DMS 273 (cell line): ENCODE data around the gene AVPR2.

ENCODE experiments used
- DNase-seq: peaks from one replicate; lab custom pipeline; 2025; ENCODE audit not compliant: unreplicated experiment; lab: John Stamatoyannopoulos, UW

The AVPR2 gene

DNA sequence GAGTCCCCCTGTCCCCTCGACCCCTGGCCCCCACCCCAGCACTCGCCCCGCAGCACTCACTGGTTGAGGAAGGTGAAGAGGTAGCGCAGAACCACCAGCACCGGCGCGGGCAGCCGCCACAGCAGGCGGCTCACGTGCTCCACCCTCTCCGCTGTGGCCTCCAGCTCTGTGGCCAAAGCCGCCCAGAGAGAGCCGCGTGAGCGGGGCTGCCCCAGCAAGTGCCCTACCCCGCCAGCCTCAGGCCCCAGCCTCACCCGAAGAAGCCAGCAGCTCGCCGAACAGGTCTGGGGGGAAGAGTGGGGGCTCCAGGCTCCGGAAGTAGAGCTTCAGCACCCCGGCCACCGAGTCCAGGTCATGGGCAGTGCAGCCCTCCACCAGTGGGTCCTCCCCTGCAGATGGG, 6.0 kb downstream of the AVPR2 start:
- DNase-seq, result no peak

GRCh38 chrX:153911798-153912197, 7.3 kb downstream of the AVPR2 start:
- no peak for DNase-seq

- DNase-seq, result no peak
Measured at GRCh38 chrX:153913211-153913610, 8.7 kb downstream of the AVPR2 start.

DNA sequence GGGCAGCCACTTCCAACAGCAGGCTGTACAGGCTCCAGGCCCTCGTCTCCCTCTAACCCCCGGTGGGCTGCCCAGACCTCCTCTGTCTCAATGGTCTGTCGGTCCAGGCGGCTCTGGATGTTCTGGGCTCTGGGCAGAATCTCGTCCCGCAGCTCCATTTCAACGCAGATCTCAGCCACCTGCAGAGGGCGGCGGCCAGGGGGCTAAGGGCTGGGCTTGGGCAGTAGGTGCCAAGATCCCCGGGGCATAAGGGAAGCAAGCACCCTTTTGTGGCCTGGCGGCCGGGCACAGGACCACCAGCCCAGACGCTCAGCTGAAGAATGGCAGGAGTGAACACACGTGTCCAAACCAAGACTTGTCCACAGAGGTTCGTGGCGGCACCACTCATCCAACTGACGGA, 9.2 kb downstream of the AVPR2 start:
- DNase-seq, result no peak

GRCh38 chrX:153917869-153918268, 13.4 kb downstream of the AVPR2 start:
- no peak for DNase-seq

DNA sequence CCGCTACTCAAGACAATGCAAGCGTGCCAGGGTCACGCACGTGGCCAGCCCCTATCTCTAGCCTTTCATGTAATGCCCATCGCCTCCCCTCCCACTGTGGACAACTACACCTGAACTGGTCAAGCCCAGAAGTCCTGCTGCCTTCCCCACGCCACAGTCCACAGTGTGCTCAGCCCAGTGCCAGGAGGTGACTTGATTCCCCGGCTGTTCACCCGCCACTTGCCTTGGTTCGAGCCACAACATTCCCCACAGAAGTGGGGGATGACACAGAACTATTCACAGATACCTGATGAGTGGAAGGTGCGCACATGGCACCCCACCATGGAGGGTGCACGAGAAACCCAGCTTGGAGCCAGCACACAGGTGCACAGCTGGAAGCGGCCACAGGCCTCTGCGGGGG, 14.8 kb downstream of the AVPR2 start:
- DNase-seq, result no peak

- DNase-seq, result no peak
Measured at GRCh38 chrX:153920546-153920945, 16.1 kb downstream of the AVPR2 start.

- no peak for DNase-seq
Measured at GRCh38 chrX:153921070-153921469, 16.6 kb downstream of the AVPR2 start.

DNA sequence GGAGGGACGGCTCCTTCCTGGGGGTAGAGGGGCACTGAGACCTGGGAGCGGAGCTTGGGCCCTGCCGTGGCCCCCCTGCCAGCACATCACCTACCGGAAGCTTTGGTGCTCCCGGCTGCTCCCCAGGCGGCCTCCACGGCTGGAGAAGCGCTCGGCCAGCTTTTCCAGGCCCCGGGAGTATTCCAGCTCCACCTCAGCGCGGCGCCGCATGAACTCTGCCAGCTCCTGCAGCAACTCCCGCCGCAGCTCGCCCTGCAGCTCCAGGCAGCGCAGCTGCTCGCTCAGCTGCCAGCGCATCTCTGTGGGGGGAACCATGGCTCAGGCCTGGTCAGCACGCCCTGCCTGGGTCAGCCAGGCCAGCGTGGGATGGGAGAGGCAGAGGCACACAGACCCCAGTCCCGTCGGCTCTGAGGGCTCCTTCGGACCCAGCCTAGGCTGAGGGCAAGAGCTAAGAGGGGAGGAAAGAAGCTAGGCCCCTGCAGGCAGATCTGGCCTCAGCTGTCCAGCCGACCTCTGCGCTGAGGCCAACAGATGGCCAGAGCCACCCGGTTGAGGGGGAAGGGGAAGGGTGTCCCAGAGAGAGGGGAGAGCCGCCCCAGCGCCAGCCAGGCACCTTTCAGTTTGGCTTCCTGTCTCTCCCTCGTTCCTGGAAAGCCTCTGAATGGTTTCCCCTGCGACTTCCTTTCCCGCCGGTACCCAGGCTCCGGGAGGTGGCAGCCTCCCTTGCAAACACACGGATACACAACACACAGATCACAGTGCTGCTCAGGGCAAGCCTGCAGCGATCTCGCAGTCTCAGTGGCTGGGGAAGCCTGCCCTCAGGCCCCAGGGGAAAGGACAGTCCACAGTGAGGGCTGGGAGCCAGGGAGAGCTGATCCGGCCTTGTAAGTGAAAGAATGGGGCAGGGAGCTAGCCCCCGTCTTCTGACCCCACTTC, 17.3 kb downstream of the AVPR2 start:
- peak; percentile 79 for DNase-seq

DNA sequence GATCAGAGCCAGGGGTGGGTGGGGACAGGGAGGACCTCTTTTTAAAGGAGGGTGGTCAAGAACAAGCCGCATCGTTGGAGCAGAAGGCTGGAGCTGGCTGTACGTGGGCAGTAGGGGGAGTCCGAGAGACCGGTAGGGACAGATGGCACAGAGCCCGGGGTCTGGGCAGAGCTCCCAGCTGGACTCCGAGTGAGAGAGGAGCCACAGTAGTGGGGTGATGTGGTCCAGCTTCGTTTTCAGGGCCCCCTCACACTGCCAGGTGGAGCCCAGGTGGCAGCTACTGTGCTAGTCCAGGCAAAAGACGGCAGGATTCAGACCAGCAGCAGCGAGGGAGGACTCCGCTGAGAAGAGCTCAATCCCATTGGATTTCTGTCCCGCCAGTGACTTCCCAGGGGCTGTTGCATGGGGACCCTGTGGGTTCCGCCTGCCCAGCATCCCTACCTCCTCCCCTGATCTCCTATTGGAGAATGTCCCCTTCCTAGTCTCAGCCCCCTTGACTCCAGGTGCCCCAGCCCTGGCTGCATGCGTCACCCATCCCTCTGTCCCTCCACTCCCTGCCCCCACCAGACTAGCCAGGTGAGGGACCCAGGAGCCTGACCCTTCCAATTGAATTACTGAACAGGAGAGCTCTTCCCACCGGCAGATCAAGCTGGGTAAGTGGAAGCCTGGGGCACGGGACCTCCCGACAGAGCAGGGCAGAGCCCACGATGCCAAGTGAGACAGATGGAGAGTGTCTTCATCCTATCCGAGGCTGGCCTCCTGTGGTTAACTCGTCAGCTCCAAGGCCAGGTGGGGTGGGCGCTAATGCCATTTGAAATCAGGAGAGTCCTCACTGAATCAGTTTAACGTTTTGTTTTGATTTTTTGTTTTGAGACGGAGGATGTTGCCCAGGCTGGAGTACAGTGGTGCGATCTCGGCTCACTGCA, 18.7 kb downstream of the AVPR2 start:
- DNase-seq, result peak; percentile 86

GRCh38 chrX:153924149-153924861, 19.8 kb downstream of the AVPR2 start:
- peak; percentile 79 for DNase-seq

DNA sequence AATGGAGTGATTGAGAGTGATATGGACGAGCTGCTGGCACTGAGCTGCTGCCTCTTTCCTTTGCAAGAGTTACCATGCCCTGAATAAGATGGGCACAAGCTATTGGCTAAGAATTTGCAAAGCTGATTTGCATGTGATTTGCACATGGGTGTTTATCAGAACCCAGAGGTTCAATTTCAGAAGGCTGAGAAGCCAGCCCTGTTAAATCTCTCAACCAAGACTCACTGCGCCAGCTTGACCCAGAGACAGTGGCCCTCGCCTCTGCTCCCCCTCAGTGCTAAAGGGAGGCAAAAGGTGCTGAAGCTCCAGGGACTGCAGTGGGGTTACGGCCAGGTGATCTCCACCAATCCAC, 20.9 kb downstream of the AVPR2 start:
- no peak for DNase-seq

DNA sequence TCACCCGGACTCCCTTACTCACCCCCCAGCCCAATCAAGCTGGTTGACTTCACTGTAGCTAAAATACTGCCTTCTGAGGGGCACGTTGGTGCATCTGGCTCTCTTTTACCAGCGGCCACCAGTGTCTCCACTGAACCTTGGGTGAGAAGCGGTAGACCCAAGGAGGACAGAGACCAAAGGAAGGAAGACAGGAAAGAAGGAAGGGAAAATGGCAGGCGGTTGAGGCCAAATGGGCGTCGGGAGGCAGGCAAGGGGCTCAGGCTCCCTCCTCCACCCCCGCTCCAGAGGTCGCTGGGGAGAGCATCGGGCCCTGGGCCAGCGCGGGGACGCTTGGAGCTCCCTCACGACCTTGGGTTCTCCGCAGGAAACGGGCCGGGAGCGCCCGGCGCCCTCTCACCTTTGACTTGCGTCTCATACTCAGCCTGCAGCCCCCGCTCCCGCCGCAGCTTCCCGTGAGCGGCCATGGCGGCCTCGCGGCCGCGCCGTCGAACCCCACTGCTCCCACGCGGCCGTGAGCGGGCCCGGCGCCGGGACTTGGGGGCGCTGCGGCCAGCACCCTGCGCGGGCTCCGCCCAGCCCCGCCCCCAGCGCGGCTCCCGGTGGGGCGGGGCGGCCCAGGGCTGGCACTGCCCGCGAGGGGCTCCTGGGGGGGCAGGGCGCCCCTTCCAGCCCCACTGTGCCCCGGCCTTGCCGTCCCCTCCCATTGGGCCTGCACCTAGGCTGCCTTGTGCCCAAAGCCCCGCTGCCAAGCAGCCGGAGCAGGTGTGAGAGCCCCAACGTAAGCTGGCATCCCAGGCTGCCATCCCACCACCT, 21.5 kb downstream of the AVPR2 start, which contains the start of gene ARHGAP4:
Gene ARHGAP4, minus strand, starts transcription at position 526 of the 813 bp plus-strand sequence. Its CDS starts 62 bp downstream, at position 464.
- DNase-seq, result peak; percentile 58

DNA sequence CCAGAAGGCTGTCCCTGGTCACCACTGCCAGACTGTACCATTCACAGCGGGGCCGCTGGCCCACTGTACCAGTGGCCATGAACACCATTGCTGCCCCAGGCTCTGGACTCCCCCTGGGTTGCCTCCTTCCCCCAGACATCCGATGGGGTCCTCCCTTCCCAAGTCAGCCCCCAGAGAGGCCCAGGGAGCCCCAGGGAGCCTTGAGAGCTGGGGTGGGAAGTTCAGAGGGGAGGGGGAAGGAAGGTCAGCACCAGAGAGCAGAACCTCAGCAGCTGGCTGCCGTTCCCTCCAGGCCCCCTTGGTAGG, 22.0 kb downstream of the AVPR2 start:
- DNase-seq, result no peak

DNA sequence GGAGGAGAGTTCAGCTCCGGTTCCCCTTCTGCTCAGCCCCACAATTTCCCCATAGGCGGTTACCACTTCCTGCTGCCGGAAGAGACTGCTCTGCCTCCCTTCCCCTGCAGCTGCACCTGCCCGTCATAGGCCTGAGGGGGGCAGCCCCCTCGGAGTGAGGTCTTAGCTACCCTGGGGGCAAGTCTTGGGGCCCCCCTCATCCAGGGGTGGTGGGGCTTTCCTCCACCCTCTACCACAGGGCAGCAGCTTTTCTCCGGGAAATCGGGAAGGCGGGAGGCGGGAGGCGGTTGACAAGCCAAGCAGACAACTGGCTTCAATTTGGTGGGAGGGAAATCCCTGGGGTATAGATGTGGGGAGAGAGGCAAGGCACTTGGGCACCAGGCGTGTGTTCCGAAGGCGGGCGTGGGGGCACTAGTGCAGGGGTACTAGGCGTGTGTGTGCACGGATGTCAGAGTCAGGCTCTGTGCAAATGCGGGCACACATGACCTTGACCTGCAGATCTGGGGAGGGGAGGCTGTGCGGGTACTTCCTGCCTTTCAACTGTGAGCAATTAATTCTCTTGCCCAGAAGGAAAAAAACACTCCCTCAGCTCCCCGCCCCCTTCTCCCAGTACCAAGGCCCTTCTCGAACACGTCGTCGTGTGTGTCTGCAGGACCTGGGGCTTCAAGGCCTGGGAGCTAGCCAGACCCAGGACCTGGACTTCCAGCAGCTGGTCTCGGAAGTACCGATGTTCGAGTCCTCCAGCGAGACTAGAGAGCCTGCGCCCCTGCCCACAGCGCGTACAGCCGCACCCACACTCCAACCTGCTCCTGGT, 22.6 kb downstream of the AVPR2 start:
- DNase-seq, result peak; percentile 74

DNA sequence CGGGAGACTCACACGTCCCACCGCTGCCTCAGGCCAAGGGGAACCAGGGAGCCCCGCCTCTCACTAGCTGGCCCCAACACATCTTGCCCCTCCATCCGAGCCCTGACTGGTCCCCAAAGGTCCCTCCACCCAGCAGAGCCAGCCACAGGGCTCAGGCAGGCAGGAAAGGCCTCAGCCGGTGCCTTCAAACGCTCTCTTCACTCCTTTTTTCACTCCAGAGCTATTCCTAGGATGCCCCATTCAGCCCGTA, 23.1 kb downstream of the AVPR2 start:
- DNase-seq, result no peak

GRCh38 chrX:153927922-153928760, 23.7 kb downstream of the AVPR2 start:
- peak; percentile 100 for DNase-seq

DNA sequence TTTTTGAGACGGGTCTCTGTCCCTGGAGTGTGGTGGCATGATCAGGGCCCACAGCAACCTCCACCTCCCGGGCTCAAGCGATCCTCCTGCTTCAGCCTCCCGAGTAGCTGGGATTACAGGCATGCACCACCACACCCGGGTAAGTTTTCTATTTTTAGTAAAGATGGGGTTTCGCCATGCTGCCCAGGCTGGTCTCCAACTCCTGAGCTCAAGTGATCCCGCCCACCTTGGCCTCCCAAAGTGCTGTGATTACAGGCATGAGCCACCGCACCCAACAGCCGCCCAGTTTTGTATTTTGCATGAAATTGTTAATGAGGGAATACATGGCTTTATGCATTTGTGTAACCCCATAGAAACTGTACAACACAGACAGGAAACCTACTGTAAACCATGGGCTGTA, 24.4 kb downstream of the AVPR2 start:
- peak; percentile 52 for DNase-seq

- DNase-seq, result no peak
Measured at GRCh38 chrX:153929576-153929975, 25.1 kb downstream of the AVPR2 start.
